Suprapubic skin (tissue), 4 donors: ENCODE measurements around the gene LRFN4. TPM values are rescaled to one million over a fixed set of nuclear protein-coding genes. Genes with fewer than 3 reads are reported as not detected.

ENCODE experiments used
- DNase-seq, 2 donors: peaks; one replicate each; pipeline ENCODE4 v3.0.0-alpha.2; 2019; ENCODE audit warnings: low spot score in 2 of 2
- H3K27ac ChIP-seq: fragments of 200-600 bp; sonication (generic); one replicate; pipeline ENCODE4 v1.5.1; 2019
- H3K27me3 ChIP-seq: fragments of 200-600 bp; sonication (generic); one replicate; pipeline ENCODE4 v1.5.1; 2019
- H3K36me3 ChIP-seq: fragments of 200-600 bp; sonication (generic); one replicate; pipeline ENCODE4 v1.5.1; 2019
- H3K4me1 ChIP-seq: fragments of 200-600 bp; sonication (generic); one replicate; pipeline ENCODE4 v1.5.1; 2019
- H3K4me3 ChIP-seq: fragments of 200-600 bp; sonication (generic); one replicate; pipeline ENCODE4 v1.5.1; 2019; ENCODE audit warnings: mild to moderate bottlenecking
- H3K9me3 ChIP-seq: fragments of 200-600 bp; sonication (generic); one replicate; pipeline ENCODE4 v1.5.1; 2019
- CTCF ChIP-seq, 2 donors: fragments of 200-600 bp in 1 of 2; fragments of 450-650 bp in 1 of 2; sonication (generic) in 1 of 2; IDR thresholded peaks; one replicate each; pipeline ENCODE4 v1.5.1; 2016 to 2019; ENCODE audit warnings: antibody characterized with exemption in 2 of 2, mild to moderate bottlenecking in 1 of 2, moderate library complexity in 1 of 2
- EP300 ChIP-seq: sonication (generic); formaldehyde crosslinking; IDR thresholded peaks from one replicate; pipeline ENCODE4 v1.6.1; 2017; ENCODE audit warnings: antibody characterized with exemption
- POLR2A ChIP-seq, 2 donors: fragments of 450-650 bp; IDR thresholded peaks; one replicate each; pipeline ENCODE4 v1.6.1; 2017; ENCODE audit warnings: antibody characterized with exemption in 2 of 2, mild to moderate bottlenecking in 2 of 2, moderate library complexity in 2 of 2
- POLR2AphosphoS5 ChIP-seq, 3 donors: sonication (generic); formaldehyde crosslinking; IDR thresholded peaks; one replicate each; pipeline ENCODE4 v1.6.1; 2017; ENCODE audit warnings: antibody characterized with exemption in 3 of 3
- WGBS: methylation state at CpG from one replicate; pipeline ENCODE4 v1.1.5; 2018; 5-methylcytosine and 5-hydroxymethylcytosine counted together
- total RNA-seq, 4 donors: library from RNA; depleted of rRNA; stranded (reverse); fragments of >200 nt; gene quantifications; one replicate each; pipeline ENCODE4 v1.1.0, GENCODE V29; 2016

LRFN4 gene
- total RNA-seq, 4 donors from 2014 or later: 6.0 to 8.5 (median 8.3) TPM

- peak overlapping the region; percentile 91 for H3K27ac ChIP-seq
- H3K4me3 ChIP-seq: peak overlapping the region; percentile 77
Observed at GRCh38 chr11:66857234-66857926, 516 bp downstream of the LRFN4 start.

GRCh38 chr11:66857927-66858185 lies 992 bp downstream of the LRFN4 start:
- no peaks in the 10 kb centered on the region for H3K27me3 ChIP-seq
- no peak overlapping the region for H3K27ac ChIP-seq
- TF ChIP-seq POLR2AphosphoS5 (IDR thresholded peaks at IDR 0.05): no peak
- no peak for TF ChIP-seq CTCF (IDR thresholded peaks at IDR 0.05)
- no peak for TF ChIP-seq POLR2A (IDR thresholded peaks at IDR 0.05)
- TF ChIP-seq EP300: no peak
- no peaks in the 10 kb centered on the region for H3K9me3 ChIP-seq
- peaks cover 26% of the 10 kb centered on the region for H3K36me3 ChIP-seq
- peak in 1 of 2 donors; percentile 68 for DNase-seq
- no peak overlapping the region for H3K4me3 ChIP-seq
- WGBS: 95% methylated on average over 11 of the region's 19 CpGs
- peaks cover 32% of the 10 kb centered on the region for H3K4me1 ChIP-seq

More at GRCh38 chr11:66857234-66857926, 516 bp downstream of the LRFN4 start:
- no peaks in the 10 kb centered on the region for H3K9me3 ChIP-seq
- WGBS: 86% methylated on average over 18 of the region's 47 CpGs
- peak in 1 of 2 donors; percentile 62 for DNase-seq
- TF ChIP-seq POLR2A (IDR thresholded peaks at IDR 0.05) (no peak), EP300 (no peak), CTCF (IDR thresholded peaks at IDR 0.05) (no peak), POLR2AphosphoS5 (IDR thresholded peaks at IDR 0.05) (no peak)
- peaks cover 32% of the 10 kb centered on the region for H3K4me1 ChIP-seq
- no peaks in the 10 kb centered on the region for H3K27me3 ChIP-seq
- H3K36me3 ChIP-seq: peaks cover 23% of the 10 kb centered on the region

GRCh38 chr11:66858186-66858938 lies 1.5 kb downstream of the LRFN4 start:
- no peak for TF ChIP-seq POLR2AphosphoS5 (IDR thresholded peaks at IDR 0.05)
- no peak for TF ChIP-seq CTCF (IDR thresholded peaks at IDR 0.05)
- TF ChIP-seq POLR2A (IDR thresholded peaks at IDR 0.05): no peak
- TF ChIP-seq EP300: no peak
- Histone ChIP-seq H3K36me3 (peaks cover 26% of the 10 kb centered on the region), H3K4me1 (peaks cover 33% of the 10 kb centered on the region), H3K4me3 (no peak overlapping the region), H3K27ac (no peak overlapping the region), H3K9me3 (no peaks in the 10 kb centered on the region), H3K27me3 (no peaks in the 10 kb centered on the region)
- peak in 1 of 2 donors; percentile 71 for DNase-seq
- 97% methylated on average over 17 of the region's 62 CpGs for WGBS

- DNase-seq: peak in 1 of 2 donors; percentile 60
- 79% methylated on average over 13 of the region's 29 CpGs for WGBS
Observed at GRCh38 chr11:66858939-66859685, 2.2 kb downstream of the LRFN4 start.

More at GRCh38 chr11:66858939-66859685, 2.2 kb downstream of the LRFN4 start:
- TF ChIP-seq CTCF (IDR thresholded peaks at IDR 0.05) (no peak), EP300 (no peak), POLR2AphosphoS5 (IDR thresholded peaks at IDR 0.05) (no peak), POLR2A (IDR thresholded peaks at IDR 0.05) (no peak)
- Histone ChIP-seq H3K4me3 (no peak overlapping the region), H3K27me3 (no peaks in the 10 kb centered on the region), H3K4me1 (peaks cover 41% of the 10 kb centered on the region), H3K27ac (no peak overlapping the region), H3K36me3 (peaks cover 26% of the 10 kb centered on the region), H3K9me3 (no peaks in the 10 kb centered on the region)
